ENCODE results near the gene KRTAP12-1. TPM values are rescaled to one million over a fixed set of nuclear protein-coding genes. Genes with fewer than 3 reads are reported as not detected.
"Not testable (repeated sequence)": the region's sequence is repeated elsewhere in the genome, so short reads cannot be mapped to it uniquely, and the experiment has no call there.

KRTAP12-1 gene
- total and polyA plus RNA-seq, 2 of the 8 experiments (the other 6 are each of a cell fraction or from before 2014, with no cell fraction given): 0.50 to 0.73 TPM

DNA sequence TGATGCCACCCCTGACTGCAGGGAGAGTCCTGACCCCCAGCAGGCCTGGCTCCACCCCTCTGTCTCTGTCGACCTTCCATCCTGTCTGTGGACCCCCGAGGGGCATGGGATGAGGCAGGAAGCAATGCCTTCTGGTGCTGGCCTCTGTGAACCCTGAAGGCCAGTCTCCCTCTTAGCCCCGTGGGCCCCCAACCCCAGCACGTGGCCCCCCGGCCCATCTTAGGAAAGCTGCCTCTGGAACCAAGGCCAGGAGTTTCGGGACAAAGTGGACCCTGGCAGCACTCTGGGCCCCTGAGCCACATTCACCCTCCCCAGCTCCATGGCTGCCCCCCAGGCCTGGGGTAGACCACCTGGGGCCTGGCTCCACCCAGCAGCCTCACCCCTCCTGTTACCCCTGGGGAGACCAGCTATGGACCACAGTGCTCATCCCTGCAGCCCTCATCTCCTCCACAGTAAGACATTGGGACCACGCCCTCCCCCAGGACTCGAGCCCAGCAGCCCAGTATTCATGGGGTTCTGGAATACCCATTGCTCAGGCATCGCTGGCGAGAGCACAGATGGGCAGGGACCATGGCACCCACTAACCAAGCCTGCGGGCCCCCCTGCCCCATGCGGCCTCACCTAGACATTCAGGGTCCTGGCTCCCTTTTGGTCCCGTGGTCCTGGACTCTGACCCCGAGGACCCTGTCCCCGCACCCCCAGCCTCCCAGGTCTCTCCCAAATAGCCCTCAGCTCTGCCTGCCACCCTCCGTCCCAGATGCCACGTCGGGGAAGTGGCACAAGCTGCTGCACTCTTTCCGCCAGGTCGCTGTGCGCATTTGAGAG, 43.2 kb downstream of the KRTAP12-1 start:
- H2BK5ac ChIP-seq (ENCODE audit: low read depth, low read length); H4K20me1 ChIP-seq (replicated peaks in 1 of 2; ENCODE audit: control insufficient read depth in 1 of 2, insufficient read depth in 2 of 2, low read length in 2 of 2); H3K18ac ChIP-seq (ENCODE audit: extremely low read depth, low read length); H2BK20ac ChIP-seq (ENCODE audit: low read length); H4K8ac ChIP-seq (ENCODE audit: extremely low read depth, insufficient read depth, low read length); H3K9me3 ChIP-seq (ENCODE audit: insufficient read depth in 2 of 2, low read depth in 1 of 2, low read length in 1 of 2); H3K4me1 ChIP-seq (replicated peaks in 1 of 4; ENCODE audit: control insufficient read depth in 3 of 4, insufficient read depth in 4 of 4, low read length in 3 of 4); H3K9ac ChIP-seq (replicated peaks in 1 of 4; ENCODE audit: extremely low read depth in 1 of 4, low read depth in 3 of 4, low read length in 3 of 4); H3K4me3 ChIP-seq (ENCODE audit: extremely low read depth in 1 of 4, insufficient read depth in 2 of 4, low read depth in 3 of 4, low read length in 4 of 4); H2BK120ac ChIP-seq (replicated peaks; ENCODE audit: low read depth, low read length); H3K56ac ChIP-seq (replicated peaks; ENCODE audit: insufficient read length, low read depth, low read length); H3K27me3 ChIP-seq (replicated peaks in 1 of 4; ENCODE audit: control insufficient read depth in 3 of 4, extremely low read depth in 1 of 4, insufficient read depth in 3 of 4, low read length in 3 of 4); H4K5ac ChIP-seq (ENCODE audit: insufficient read length, low read depth, low read length); H3K4ac ChIP-seq (replicated peaks; ENCODE audit: insufficient read length, low read depth, low read length); H4K91ac ChIP-seq (replicated peaks; ENCODE audit: insufficient read length, low read length); H3K79me2 ChIP-seq (ENCODE audit: control insufficient read depth in 1 of 2, insufficient read depth in 2 of 2, low read length in 2 of 2); H3K23me2 ChIP-seq (ENCODE audit: low read depth, low read length); H2AFZ ChIP-seq (ENCODE audit: low read length); H3K4me2 ChIP-seq (ENCODE audit: insufficient read depth in 1 of 2, low read depth in 2 of 2, low read length in 2 of 2); H3K27ac ChIP-seq (ENCODE audit: low read depth, low read length); H3K79me1 ChIP-seq (ENCODE audit: low read depth, low read length); H2BK15ac ChIP-seq (ENCODE audit: low read length); H2BK12ac ChIP-seq (ENCODE audit: low read depth, low read length); H3K36me3 ChIP-seq (ENCODE audit: control insufficient read depth in 2 of 4, insufficient read depth in 4 of 4, low read length in 3 of 4); FAIRE-seq; DNase-seq (ENCODE audit: low read depth in 1 of 2, low spot score in 2 of 2); H3K23ac ChIP-seq (ENCODE audit: insufficient read length); CTCF ChIA-PET (ENCODE audit: partially characterized antibody); H2AK5ac ChIP-seq (ENCODE audit: low read depth, low read length); H3K14ac ChIP-seq (ENCODE audit: insufficient read length): not testable (repeated sequence)
- 95% methylated on average over 16 of the region's 21 CpGs; no CpG with 5 or more reads in 1 of the 2 experiments for WGBS, 2 experiments (ENCODE audit: extremely low coverage in 1 of 2, insufficient coverage in 1 of 2, insufficient read length in 1 of 2, insufficient replicate concordance in 2 of 2, low coverage in 1 of 2, low lambda C conversion rate in 2 of 2, missing lambda C conversion rate in 1 of 2)
- POLR2A ChIA-PET (ENCODE audit: partially characterized antibody): interaction anchor here (0.6 kb wide), 1 partner anchor 86 kb away, joined by 6 read pairs; no protein-coding TSS in a partner anchor

All from H1 (cell line).